ENCODE measurements around the gene POLDIP2.

- TF ChIP-seq CTCF (IDR thresholded peaks at IDR 0.05) (no peak), POLR2A (IDR thresholded peaks at IDR 0.05) (no peak), POLR2AphosphoS5 (IDR thresholded peaks at IDR 0.05) (no peak), EP300 (IDR thresholded peaks at IDR 0.05; ENCODE audit: low read depth) (no peak)
Observed at GRCh38 chr17:28324781-28325180, 32.5 kb downstream of the POLDIP2 start.
